ENCODE measurements around the gene MTCH1.

Gene MTCH1, protein sequence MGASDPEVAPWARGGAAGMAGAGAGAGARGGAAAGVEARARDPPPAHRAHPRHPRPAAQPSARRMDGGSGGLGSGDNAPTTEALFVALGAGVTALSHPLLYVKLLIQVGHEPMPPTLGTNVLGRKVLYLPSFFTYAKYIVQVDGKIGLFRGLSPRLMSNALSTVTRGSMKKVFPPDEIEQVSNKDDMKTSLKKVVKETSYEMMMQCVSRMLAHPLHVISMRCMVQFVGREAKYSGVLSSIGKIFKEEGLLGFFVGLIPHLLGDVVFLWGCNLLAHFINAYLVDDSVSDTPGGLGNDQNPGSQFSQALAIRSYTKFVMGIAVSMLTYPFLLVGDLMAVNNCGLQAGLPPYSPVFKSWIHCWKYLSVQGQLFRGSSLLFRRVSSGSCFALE

DNA sequence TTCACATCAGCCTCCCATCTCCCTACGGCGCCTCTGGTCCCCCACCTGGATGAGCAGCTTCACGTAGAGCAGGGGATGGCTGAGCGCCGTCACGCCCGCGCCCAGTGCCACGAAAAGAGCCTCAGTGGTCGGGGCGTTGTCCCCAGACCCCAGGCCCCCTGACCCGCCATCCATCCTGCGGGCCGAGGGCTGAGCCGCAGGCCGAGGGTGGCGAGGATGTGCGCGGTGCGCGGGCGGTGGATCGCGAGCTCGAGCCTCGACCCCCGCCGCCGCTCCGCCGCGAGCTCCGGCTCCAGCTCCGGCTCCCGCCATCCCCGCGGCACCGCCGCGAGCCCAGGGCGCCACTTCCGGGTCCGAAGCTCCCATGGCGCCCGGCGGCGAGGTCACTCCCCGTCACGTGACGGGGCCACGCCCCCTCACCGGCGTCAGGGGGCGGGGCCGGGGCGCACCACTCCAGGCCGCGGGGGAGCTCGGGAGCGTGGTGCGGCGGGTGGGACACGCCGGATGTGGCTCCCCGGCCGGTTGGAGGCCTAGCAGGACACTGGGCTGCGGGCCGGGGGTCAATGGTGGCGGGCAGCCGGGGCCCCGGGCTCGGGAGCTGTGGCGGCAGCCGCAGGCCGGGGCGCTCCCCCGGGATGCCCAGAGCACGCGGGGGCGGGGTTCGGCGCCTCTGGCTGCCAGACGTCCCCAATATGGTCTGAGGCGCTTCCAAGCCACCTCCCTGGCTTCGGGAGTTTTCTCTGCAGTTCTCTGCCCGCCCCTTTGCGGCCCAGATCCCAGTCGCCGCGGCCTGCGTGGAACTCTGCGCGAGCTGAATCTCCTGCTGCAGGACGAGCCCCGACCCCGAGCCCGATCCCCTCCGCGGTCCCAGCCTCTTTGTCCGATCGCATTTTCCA lies at the start of gene MTCH1:
TSS of gene MTCH1 (minus strand) at position 389 of the 896 bp plus-strand sequence. CDS start at position 366, 23 bp downstream.
- peak; percentile 74 for DNase-seq

DNA sequence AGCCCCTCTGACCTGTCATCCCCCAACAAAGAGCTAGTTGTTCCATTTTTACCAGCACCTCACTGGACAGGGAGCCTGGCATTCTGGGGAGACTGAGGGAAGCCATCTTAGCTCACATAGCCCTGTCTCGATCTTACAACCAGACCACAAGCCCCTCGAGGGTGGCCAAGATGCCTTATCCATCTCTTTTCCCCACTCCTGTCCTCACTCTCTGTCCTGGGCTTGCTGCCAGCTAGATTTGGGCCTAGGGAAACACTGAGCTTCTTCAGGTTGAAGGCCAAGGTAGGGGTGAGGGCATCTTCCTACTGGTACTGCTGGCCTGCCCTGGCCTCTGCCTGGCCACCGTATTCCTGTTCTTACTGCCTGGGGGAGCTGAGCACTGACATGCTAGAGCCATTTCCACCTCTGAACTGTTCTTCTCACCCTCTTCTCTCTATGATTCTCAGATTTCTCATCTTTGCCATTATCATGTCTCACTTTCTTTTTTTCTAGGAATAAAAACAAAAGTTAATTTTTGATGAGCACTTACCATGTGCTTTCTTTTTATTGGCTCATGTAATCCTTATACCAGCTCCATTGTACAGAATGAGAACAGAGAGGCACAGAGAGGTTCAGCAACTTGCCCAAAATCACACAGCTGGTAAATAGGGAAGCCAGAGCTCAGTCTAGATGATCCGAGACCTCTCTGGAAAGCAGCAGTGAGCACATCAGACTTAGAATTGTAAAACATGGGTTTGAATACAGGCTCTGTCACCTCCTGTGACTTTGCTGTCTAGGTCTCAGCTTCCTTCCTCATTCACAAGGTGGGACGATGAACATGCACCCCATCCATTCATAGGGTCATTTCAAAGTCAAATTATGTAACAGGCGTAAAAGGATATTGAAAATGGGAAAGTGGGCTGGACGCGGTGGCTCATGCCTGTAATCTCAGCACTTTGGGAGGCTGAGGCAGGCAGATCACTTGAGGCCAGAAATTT lies 48.1 kb upstream of the MTCH1 start:
- DNase-seq, result no peak

DNA sequence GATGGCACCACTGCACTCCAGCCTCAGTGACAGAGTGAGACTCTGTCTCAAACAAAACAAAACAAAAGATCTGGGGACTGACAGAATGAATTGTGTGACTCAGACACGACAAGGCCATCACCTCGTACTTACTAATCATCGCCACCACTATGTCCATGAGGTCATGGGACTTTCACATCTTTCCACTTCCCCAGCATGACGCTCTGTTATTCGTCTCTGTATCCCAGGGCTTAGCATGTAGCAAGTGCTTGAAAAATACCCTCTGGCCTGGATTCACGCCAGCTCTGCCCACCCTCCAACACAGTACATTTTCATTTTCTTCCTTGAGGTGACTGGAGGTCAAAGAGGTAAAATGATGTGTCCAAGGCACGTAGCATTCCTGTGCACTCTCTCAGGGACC lies 47.3 kb upstream of the MTCH1 start:
- no peak for DNase-seq

DNA sequence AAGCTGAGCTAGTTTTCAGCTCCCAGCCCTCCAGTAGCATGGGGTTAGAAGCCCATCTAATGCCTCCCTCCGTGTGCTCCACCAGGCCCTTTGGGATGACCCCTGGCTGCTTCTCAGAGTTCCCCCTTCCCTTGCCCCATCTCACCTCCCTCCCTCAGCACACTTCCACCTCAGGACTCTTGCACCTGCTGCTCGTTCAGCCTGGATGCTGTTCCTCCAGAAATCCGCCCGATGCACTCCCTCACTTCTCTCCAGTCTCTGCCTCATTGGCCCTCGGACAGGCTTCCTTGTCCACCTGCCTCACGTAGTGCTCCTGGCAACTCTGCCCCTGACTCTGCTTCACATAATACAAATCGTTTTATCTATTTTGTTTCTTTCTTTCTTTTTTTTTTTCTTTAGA lies 46.2 kb upstream of the MTCH1 start:
- DNase-seq, result no peak

DNA sequence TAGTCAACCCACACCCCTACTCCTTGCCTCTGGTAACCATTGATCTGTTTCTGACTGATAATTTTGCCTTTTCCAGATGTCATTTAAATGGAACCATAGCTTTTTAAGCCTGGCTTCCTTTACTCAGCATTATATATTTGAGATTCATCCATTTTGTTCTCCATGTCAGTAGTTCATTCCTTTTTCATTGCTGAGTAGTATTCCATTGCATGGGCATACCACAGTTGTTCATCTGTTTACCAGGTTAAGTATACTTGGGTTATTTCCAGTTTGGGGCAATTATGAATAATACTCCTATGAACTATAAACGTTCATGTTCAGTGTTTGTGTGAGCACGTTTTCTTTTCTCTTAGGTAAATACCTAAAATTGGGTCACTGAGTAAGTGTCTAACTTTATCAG lies 44.6 kb upstream of the MTCH1 start:
- DNase-seq, result no peak

DNA sequence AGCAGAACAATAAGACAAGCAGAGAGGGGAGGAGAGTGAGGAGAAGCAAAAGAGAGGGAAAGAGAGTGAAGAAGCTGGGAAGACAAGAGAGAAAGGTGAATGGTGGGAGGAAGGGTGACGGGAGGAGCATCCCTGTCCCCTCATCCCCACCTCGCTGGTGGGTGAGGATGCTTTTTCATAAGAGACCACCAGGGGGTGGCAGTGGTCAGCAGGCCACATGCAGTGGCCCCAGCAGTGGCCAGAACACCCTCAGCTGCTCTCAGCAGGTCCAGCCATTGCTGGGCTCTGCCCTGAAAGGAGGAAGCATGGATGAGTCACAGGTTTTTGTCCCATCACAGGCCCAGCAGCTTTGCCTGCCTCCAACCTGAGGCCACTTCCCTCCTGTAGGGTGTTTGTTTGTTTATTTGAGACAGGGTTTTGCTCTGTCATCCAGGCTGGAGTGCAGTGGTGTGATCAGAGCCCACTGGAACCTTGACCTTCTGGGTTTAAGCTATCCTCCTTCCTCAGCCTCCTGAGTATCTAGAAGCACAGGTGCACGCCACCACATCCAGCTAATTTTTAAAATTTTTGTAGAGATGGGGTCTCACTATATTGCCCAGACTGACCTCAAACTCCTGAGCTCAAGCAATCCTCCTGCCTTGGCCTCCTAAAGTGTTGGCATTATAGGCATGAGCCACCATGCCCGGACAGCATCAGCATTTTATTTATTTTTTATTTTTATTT lies 43.4 kb upstream of the MTCH1 start:
- peak; percentile 6 for DNase-seq

DNA sequence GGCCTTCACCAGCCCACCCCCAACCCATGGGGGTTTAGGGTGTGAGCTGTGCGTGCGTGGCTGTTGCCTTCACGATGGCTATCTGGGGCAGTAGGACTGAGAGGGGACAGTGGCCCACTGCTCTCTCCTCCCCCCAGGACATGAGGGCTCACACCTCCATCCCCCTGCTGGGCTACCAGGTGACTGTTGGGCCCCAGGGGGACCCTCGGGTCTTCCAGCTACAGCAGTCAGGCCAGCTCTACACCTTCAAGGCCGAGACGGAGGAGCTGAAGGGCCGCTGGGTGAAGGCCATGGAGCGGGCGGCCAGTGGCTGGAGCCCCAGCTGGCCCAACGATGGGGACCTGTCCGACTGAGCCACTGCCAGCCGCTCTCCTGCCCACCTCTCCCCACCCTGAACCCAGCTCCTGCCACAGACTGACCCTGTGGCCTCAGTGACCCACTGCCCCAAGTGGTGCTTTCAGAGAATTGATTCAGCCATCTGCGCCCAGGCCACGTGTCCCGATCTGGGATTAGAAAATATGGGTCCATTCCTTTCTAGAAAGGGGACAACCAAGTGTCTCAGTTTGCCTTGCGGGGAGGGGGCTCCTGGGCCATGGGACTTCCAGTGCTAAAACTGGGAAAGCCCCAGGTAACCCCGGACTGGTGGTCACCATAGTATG lies 41.9 kb upstream of the MTCH1 start:
- DNase-seq, result no peak

DNA sequence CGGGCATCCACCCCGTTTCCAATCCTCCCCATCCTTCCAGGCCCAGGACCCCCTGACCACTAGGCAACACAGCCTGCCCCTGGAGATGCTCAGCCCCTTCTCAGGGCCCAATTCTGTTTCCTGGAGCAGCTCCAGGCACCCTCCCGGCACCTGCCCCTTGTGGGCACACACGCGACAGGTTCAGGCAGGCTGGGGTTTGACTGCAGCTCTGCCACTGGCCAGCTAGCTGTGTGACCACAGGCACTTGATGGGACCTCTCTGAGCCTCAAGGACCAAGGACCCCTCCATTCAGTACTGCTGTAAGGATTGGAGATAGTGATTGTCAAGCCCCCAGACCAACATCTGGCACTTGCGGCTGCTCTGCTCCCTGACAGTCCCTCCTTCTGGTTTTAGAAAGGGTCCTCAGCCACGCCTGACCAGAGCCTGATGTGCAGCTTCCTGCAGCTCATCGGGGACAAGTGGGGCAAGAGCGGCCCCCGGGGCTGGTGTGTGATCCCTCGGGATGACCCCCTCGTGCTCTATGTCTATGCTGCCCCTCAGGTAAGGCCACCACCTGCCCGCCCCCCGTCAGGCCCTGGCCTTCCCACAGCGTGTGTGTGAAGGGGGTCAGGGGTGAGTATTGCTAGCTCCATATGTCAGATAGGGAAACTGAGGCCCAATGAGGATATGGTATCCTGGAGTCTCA lies 41.2 kb upstream of the MTCH1 start:
- no peak for DNase-seq

DNA sequence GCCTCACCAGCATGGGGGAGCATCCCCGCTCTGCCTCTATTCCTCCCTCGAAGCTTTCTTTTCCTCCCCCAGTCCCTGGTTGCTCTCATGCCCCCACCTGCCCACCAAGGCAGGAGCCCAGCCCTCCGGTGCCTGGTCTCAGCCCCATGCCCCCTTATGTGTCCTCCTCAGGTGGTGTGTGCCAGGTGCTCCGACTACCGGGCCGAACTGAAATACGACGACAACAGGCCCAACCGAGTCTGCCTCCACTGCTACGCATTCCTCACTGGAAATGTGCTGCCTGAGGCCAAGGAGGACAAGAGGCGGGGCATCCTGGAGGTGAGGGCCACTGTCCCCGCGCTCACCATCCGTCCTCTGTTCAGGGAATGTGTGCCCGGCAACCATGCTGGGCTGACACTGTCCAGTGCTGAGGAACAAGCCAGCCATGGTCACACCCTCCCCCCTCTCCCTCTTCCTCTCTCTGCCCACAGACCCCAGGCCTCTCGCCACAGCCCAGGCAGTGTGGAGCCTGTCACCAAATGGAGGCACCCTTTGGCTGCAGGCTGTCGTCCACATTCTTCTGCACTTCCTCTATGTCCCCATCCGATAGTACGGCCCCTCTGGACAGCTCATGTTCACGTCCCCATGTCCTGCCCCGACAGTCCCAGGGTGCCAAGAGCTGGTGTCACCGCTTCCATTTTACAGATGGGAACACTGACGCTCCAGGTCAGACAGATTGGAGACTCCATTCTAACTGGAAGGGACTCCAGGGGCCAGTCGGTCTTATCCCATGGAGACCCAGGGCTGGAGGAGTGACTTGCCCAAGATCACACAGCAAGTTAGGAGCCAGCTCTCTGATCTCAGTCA lies 39.8 kb upstream of the MTCH1 start:
- no peak for DNase-seq

DNA sequence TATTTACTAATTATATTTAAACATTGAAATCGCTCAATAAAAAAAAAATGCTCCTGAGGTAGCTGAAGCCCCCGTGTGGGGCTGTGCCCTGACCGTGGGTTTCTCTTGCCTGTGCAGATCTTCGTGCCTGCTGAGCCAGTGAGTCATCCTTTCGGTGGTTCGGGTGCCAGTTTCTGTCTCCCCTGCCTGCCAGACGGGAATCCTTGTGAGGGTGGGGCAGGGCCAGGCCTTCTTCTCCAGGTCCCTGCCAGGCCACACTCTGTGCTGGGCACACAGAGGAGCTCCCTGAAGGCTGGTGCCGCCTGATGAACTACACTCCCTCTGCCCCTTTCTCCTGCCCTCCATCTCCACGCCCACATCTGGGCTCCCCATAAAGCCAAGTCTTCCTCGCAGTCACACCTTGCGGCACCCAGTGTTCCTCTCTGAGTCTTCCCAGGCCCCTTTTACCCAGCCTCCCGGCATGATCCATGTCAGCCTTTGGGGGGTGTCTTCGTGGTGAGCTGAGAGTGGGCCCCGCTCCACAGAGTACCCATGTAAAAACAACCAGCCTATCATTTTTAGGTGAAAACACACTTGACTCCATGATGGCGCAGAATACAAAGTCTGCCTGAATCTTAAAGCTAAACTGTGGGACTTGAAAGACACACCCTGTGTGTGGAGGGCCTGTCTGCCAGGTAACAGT lies 38.8 kb upstream of the MTCH1 start:
- DNase-seq, result no peak

DNA sequence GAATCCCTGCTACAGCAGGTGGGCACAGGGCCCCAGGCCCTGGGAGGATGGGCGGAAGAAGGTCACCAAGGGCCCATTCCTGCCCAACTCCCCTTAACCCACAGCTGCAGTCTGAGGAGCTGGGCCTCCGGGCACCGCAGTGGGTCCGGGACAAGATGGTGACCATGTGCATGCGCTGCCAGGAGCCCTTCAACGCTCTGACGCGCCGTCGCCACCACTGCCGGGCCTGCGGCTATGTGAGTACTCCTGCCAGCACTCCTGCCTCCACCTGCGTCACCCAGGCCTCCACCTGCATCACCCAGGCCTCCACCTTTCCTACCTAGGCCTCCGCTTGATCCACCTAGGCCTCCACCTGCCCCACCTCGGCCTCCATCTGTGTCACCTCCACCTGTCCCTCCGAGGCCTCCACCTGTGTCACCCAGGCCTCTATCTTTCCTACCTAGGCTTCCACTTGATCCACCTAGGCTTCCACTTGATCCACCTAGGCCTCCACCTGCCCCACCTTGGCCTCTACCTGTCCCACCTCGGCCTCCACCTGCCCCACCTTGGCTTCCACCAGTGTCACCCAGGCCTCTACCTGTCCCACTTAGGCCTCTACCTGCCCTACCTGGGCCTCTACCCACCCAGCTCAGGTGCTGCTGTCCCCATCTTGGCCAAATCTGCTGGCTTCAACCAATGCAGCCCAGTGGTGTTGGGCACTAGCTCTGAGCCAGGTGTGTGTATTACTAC lies 36.3 kb upstream of the MTCH1 start:
- no peak for DNase-seq

DNA sequence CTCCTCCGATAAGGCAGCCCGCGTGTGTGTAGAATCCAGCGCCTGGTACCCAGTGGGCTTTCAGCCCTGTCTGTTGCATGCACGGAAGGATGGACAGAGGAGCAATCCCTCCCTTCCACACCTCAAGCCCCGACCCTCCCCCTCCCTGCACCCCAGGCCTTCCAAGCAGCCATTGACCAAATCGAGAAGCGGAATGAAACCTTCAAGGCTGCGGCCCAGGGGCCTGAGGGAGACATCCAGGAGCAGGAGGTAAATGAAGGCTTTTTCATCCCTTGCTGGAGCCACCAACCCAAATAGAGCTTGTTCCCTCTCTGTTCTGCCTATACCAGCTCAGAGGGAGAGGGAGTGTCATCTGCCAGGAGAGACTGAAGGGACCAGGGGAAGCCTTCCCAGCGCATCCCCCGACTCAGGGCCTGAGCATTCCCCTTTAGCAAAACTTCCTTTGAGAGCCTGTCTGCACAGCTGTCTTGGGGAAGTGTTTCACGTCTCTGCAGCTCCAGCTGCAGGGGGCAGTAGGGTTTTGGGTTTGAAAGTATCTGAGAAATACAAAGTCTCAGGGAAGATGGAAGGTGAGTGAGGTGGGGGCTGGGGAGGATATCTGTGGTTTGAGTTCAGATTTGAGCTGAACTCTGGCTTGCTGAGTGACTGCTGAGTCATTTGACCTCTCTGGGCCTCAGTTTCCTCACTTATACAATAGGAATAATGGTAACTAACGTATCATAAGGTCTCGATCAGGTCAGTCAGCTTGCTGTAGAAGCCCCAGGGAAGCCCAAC lies 35.5 kb upstream of the MTCH1 start:
- DNase-seq, result no peak

DNA sequence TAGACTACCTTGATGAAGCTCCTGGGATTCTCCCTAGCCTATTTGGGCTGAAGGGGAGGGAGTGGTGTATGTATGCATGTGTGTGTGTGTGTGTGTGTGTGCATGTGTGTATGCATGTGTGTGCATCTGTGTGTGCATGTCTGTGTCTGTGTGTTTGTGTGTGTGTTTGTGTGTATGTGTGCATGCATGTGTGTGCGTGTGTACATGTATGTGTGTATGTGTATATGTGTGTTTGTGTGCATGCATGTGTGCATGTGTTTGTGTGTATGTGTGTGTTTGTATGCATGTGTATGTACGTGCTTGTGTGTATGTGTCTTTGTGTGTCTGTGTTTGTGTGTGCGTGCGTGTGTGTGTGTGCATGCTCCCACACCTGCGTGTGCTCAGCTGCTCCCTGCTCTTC lies 34.8 kb upstream of the MTCH1 start:
- no peak for DNase-seq

DNA sequence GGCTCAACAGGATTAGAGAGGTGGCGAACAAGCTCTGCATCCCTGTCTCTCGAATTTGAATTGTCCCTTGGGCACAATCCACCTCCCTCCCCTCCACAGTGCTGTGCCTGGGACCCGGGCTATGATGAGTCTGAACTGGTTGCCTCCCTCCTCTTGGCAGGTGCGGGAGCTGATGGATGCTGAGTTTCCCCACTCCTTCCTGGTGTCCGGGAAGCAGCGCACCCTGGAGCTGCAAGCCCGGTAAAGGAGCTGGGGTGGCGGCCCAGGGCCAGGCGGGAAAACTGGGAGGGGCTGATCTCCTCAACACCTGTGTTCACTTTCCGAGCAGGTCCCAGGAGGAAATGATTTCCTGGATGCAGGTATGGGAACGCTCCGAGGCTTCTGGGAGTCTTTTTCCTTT lies 34.4 kb upstream of the MTCH1 start:
- DNase-seq, result no peak

DNA sequence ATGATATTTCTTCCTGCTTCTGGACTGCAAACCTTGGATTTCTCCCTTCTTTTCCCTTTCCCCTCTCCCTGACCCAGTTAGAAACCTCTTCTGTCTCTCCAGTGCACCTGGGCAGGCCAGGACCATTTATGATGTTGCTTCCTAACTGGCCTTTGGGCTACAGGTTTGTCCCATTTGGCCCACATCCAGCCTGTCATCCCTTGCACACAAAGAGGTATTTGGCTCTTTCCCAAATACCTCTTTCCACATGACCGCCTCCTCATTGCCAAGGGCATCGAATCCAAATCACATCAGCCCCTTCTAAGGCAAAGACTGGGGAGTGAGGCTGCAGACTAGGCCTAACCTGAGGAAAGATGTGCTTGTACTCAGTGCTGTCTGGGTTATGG lies 33.1 kb upstream of the MTCH1 start:
- DNase-seq, result peak; percentile 77

DNA sequence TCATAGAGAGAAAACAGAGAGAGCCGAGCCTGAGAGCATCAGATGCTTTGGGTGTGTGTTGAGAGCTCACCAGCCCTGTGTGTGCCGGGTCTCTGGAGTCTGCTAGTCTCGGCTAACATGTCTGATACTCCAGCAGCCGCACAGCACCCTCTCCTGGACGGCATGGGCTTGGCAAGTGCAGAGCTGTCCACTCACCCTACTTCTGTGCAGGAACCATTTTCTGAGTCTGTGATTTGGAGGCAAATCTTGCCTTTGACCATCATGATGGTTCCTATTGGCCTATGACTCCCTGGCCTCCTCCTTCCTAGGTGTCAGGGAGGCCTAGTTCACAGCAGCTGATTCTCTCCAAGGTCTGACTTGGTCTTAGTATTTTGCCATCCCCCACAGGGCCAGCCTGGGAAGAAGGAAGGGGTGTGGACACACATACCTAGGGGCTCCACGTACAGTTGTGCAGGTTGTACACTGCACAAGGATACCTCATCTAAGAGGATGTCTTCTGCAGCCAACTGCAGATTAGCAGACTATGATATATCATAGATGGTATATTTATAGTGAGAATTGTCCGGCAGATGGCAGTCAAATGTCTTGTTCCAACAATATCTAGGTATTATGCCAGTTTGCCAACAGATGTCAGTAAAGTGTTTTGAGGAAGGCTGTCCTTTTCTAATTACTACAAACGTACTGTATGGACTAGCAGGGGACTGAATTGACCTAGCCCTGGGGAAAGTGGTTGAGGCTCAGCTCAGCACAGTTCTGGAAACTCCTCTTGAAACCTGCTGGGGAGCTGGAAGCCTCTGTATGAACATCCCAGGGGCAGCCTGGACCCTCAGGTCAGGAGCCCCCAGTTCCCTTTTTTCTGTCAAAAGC lies 32.4 kb upstream of the MTCH1 start:
- DNase-seq, result peak; percentile 84

All from NCI-H1092 (cell line).